ENCODE measurements around the gene POMGNT2. TPM values are rescaled to one million over a fixed set of nuclear protein-coding genes. Genes with fewer than 3 reads are reported as not detected.

Gene POMGNT2
- total and polyA plus RNA-seq, 2 donors (not counting 1 experiment from before 2014, with no cell fraction given) = 2.8 to 3.1 TPM

DNA sequence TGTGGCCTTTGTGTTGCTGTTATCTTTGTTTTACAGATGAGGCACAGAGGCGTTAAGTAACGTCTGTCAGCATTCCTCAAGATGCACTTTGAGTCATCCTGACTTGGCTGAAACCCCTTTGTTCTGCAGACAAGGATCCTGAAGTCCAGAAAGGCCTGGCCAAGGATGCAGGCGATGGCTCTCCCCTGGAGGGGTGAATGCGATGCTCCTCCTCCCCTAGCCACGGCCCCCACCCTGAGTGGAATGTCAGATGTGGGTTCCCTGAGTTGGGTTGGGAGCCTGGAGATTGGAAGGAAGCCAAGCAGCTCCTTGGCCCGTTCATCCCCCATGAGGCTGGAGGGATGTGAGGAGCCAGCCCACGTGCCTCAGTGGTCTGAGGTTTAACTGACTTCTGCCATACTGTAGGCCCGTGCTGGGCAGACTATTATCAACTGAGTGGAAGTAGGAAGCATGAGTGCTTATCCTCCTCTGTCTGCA lies 43.3 kb downstream of the POMGNT2 start:
- peaks cover 6% of the 10 kb centered on the region for H3K27me3 Mint-ChIP-seq

DNA sequence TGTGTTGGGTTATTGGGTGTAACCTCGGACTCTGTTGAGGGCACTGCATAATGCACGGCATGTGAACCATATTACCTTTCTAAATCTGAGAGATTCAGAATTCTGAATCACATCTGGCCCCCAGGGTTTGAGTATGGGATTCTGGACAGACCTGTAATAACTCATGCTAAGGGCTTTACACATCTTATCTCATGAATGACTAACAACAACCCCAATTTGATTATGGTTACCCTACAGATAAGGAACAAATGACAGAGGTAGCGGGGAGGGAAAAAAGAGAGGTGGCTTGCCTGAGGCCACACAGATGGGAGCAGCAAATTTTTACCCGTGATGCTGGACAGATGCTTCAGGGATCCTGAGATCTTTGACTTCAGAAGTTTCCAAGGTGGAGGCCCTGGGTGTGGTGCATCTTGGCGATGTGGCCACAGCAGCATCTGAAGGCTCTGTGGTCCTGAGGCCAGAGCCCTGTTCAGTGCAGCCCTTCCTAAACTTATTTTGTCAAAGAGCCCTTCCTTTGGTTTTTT lies 43.8 kb downstream of the POMGNT2 start:
- Histone ChIP-seq H3K9ac (ENCODE audit: low read length) (no peak overlapping the region), H2AFZ (ENCODE audit: insufficient read depth, low read depth, low read length, poor library complexity, severe bottlenecking) (no peak overlapping the region), H3K36me3 (replicated peaks in 1 of 2; ENCODE audit: control extremely low read depth in 1 of 2, control insufficient read depth in 1 of 2, extremely low read depth in 1 of 2, insufficient read depth in 2 of 2, low read length in 1 of 2) (no peaks in the 10 kb centered on the region), H3K79me2 (ENCODE audit: control insufficient read depth, insufficient read depth, low read length) (no peaks in the 10 kb centered on the region), H3K9me3 (ENCODE audit: control extremely low read depth in 1 of 3, control insufficient read depth in 2 of 3, insufficient read depth in 1 of 3, low read length in 2 of 3) (no peaks in the 10 kb centered on the region), H3K4me2 (replicated peaks; ENCODE audit: low read depth, low read length, poor library complexity, severe bottlenecking) (no peak overlapping the region), H3K4me3 (ENCODE audit: control extremely low read depth in 1 of 5, extremely low read depth in 1 of 5, insufficient read depth in 1 of 5, low read depth in 2 of 5, low read length in 4 of 5) (no peak overlapping the region), H3K27me3 (replicated peaks in 1 of 4; ENCODE audit: control extremely low read depth in 1 of 4, control insufficient read depth in 3 of 4, insufficient read depth in 4 of 4, low read length in 3 of 4) (no peaks in the 10 kb centered on the region), H3K27ac (ENCODE audit: low read length in 2 of 2) (no peak overlapping the region), H3K4me1 (ENCODE audit: control insufficient read depth in 2 of 2, insufficient read depth in 2 of 2, low read length in 2 of 2) (no peaks in the 10 kb centered on the region), H4K20me1 (ENCODE audit: control insufficient read depth, insufficient read depth, low read length, poor library complexity, severe bottlenecking) (no peaks in the 10 kb centered on the region)
- 93% methylated on average over 4 of the region's 5 CpGs for WGBS (ENCODE audit: insufficient coverage)
- intact Hi-C loops (cut with micrococcal nuclease) = no loop called here
- ChIA-PET POLR2A (no interaction called here), CTCF (no interaction called here)
- H3K9me3 Mint-ChIP-seq (ENCODE audit: insufficient read depth) = no peaks in the 10 kb centered on the region
- H3K4me1 Mint-ChIP-seq = no peaks in the 10 kb centered on the region
- H3K4me3 Mint-ChIP-seq = no peak overlapping the region
- no peak for TF ChIP-seq EZH2 (IDR thresholded peaks at IDR 0.05; ENCODE audit: borderline replicate concordance, insufficient read depth, low read depth, low read length, poor library complexity, severe bottlenecking)
- TF ChIP-seq, protein P1, sequence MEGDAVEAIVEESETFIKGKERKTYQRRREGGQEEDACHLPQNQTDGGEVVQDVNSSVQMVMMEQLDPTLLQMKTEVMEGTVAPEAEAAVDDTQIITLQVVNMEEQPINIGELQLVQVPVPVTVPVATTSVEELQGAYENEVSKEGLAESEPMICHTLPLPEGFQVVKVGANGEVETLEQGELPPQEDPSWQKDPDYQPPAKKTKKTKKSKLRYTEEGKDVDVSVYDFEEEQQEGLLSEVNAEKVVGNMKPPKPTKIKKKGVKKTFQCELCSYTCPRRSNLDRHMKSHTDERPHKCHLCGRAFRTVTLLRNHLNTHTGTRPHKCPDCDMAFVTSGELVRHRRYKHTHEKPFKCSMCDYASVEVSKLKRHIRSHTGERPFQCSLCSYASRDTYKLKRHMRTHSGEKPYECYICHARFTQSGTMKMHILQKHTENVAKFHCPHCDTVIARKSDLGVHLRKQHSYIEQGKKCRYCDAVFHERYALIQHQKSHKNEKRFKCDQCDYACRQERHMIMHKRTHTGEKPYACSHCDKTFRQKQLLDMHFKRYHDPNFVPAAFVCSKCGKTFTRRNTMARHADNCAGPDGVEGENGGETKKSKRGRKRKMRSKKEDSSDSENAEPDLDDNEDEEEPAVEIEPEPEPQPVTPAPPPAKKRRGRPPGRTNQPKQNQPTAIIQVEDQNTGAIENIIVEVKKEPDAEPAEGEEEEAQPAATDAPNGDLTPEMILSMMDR (IDR thresholded peaks at IDR 0.05) = no peak
- DNase-seq = no peak
- H3K27me3 Mint-ChIP-seq = peaks cover 6% of the 10 kb centered on the region
- H3K27ac Mint-ChIP-seq = no peak overlapping the region
- ATAC-seq (ENCODE audit: low read depth) = no peak

More for the DNA sequence above, 43.3 kb downstream of the POMGNT2 start:
- Mint-ChIP-seq H3K9me3 (ENCODE audit: insufficient read depth) (no peaks in the 10 kb centered on the region), H3K4me1 (no peaks in the 10 kb centered on the region), H3K4me3 (no peak overlapping the region), H3K27ac (no peak overlapping the region)
- ChIA-PET POLR2A (no interaction called here), CTCF (no interaction called here)
- Histone ChIP-seq H3K4me3 (ENCODE audit: control extremely low read depth in 1 of 5, extremely low read depth in 1 of 5, insufficient read depth in 1 of 5, low read depth in 2 of 5, low read length in 4 of 5) (no peak overlapping the region), H3K9me3 (ENCODE audit: control extremely low read depth in 1 of 3, control insufficient read depth in 2 of 3, insufficient read depth in 1 of 3, low read length in 2 of 3) (no peaks in the 10 kb centered on the region), H3K79me2 (ENCODE audit: control insufficient read depth, insufficient read depth, low read length) (no peaks in the 10 kb centered on the region), H3K4me2 (replicated peaks; ENCODE audit: low read depth, low read length, poor library complexity, severe bottlenecking) (no peak overlapping the region), H3K27me3 (replicated peaks in 1 of 4; ENCODE audit: control extremely low read depth in 1 of 4, control insufficient read depth in 3 of 4, insufficient read depth in 4 of 4, low read length in 3 of 4) (no peaks in the 10 kb centered on the region), H3K36me3 (replicated peaks in 1 of 2; ENCODE audit: control extremely low read depth in 1 of 2, control insufficient read depth in 1 of 2, extremely low read depth in 1 of 2, insufficient read depth in 2 of 2, low read length in 1 of 2) (no peaks in the 10 kb centered on the region), H2AFZ (ENCODE audit: insufficient read depth, low read depth, low read length, poor library complexity, severe bottlenecking) (no peak overlapping the region), H4K20me1 (ENCODE audit: control insufficient read depth, insufficient read depth, low read length, poor library complexity, severe bottlenecking) (no peaks in the 10 kb centered on the region), H3K4me1 (ENCODE audit: control insufficient read depth in 2 of 2, insufficient read depth in 2 of 2, low read length in 2 of 2) (no peaks in the 10 kb centered on the region), H3K9ac (ENCODE audit: low read length) (no peak overlapping the region), H3K27ac (ENCODE audit: low read length in 2 of 2) (no peak overlapping the region)
- DNase-seq (no peak), ATAC-seq (ENCODE audit: low read depth) (no peak)
- intact Hi-C loops (cut with micrococcal nuclease) = no loop called here
- TF ChIP-seq EZH2 (IDR thresholded peaks at IDR 0.05; ENCODE audit: borderline replicate concordance, insufficient read depth, low read depth, low read length, poor library complexity, severe bottlenecking) = no peak
- TF ChIP-seq, protein P1 (IDR thresholded peaks at IDR 0.05) = no peak
- WGBS (ENCODE audit: insufficient coverage) = 84% methylated on average over 7 of the region's 8 CpGs
